GM08714 (cell line): ENCODE results near the gene DDX55.
"Not testable (repeated sequence)": the region's sequence is repeated elsewhere in the genome, so short reads cannot be mapped to it uniquely, and the experiment has no call there.

Source experiments
- H3K4me3 ChIP-seq: fragments of 200-500 bp; sonication (Bioruptor generic); 2 replicates; pipeline ENCODE4 v1.5.1; 2014; ENCODE audit warnings: mild to moderate bottlenecking, low read length, inconsistent platforms
- ZNF274 ChIP-seq: IDR thresholded peaks from 2 replicates; pipeline ENCODE4 v1.6.1; 2012; ENCODE audit warnings: mild to moderate bottlenecking, low read depth, low read length

Gene DDX55, protein sequence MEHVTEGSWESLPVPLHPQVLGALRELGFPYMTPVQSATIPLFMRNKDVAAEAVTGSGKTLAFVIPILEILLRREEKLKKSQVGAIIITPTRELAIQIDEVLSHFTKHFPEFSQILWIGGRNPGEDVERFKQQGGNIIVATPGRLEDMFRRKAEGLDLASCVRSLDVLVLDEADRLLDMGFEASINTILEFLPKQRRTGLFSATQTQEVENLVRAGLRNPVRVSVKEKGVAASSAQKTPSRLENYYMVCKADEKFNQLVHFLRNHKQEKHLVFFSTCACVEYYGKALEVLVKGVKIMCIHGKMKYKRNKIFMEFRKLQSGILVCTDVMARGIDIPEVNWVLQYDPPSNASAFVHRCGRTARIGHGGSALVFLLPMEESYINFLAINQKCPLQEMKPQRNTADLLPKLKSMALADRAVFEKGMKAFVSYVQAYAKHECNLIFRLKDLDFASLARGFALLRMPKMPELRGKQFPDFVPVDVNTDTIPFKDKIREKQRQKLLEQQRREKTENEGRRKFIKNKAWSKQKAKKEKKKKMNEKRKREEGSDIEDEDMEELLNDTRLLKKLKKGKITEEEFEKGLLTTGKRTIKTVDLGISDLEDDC

DNA sequence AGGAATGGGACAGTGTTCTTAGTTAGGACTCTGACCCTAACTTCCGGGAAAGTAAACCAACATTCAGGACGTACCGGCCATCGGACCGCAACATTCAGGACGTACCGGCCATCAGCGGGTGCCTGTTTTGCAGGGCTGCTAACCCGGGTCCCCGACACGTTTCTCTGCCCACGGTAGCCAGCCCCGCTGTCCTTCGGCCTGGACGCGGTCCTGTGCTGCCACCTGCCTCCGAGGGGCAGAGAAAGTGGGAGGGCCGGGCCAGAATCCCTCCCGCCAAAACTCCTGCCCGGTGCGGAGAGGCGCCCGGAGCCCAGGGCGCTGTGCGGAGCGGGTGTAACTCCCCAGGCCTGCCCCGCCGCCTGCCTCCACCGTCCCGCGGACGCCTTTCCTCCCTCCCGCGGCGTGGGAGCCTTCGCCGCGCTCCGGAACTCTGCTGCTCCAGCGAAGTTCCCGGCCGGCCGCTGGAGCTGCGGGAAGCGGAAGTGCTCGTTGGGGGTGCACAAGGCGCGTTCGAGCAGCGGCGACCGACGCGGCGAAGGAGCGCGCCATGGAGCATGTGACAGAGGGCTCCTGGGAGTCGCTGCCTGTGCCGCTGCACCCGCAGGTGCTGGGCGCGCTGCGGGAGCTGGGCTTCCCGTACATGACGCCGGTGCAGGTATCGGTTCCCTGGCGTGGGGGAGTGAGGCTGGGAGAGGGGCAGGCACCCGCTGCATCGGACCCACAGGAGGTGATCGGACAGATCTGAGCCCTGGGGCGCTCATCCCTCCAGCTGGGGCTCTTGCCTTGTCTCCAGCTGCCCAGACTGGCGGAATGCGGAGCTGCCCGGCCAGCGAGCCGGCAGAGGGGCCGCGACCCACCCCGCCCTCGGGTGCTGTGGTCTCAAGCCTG is at the start of gene DDX55:
DDX55 (plus strand) TSS at position 498 of the 888 bp plus-strand sequence; CDS start at position 548, 50 bp downstream.
- TF ChIP-seq ZNF274: no peak
- peak within 1 kb of the TSS; percentile 95 for H3K4me3 ChIP-seq

DNA sequence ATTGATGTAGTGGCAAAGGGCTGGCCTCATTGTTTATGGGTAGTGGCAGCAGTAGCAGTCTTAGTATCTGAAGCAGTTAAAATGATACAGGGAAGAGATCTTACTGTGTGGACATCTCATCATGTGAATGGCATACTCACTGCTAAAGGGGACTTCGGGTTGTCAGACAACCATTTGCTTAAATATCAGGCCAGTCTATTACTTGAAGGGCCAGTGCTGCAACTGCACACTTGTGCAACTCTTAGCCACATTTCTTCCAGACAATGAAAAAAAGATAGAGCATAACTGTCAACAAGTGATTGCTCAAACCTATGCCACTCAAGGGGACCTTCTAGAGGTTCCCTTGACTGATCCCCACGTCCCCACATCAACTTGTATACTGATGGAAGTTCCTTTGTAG is 47.8 kb upstream of the DDX55 start:
- not testable (repeated sequence) for H3K4me3 ChIP-seq

DNA sequence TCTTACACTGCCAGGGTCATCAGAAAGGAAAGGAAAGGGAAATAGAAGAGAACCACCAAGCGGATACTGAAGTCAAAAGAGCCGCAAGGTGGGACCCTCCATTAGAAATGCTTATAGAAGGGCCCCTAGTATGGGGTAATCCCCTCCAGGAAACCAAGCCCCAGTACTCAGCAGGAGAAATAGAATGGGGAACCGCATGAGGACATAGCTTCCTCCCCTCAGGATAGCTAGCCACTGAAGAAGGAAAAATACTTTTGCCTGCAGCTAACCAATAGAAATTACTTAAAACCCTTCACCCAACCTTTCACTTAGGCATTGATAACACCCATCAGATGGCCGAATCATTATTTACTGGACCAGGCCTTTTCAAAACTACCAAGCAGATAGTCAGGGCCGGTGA is 47.1 kb upstream of the DDX55 start:
- H3K4me3 ChIP-seq: not testable (repeated sequence)

- not testable (repeated sequence) for H3K4me3 ChIP-seq
Measured at GRCh38 chr12:123558487-123558886, 43.4 kb upstream of the DDX55 start.

DNA sequence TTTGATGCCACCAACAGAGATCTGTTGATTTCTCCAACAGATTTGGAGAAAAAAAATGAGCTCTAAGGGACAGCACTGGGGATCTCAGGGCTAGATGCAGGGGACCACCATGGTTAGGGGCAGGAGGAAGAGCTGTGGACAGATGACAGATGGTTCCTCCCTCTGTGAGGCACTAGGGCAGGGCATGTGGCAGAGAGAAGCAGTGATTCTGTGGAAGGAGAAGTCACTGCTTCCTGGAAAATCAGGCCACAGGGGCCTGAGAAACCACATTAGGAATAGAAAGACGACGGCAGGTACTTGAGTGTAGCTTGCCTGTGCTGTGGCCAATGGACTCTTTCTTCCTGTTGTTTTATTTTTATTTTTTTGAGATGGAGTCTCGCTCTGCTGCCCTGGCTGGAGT is 42.4 kb upstream of the DDX55 start:
- H3K4me3 ChIP-seq: no peak overlapping the region
- TF ChIP-seq ZNF274: no peak

GRCh38 chr12:123571343-123571813 is 30.5 kb upstream of the DDX55 start:
- TF ChIP-seq ZNF274: no peak
- H3K4me3 ChIP-seq: no peak overlapping the region

- TF ChIP-seq ZNF274: no peak
- no peak overlapping the region for H3K4me3 ChIP-seq
Measured at GRCh38 chr12:123572391-123572790, 29.5 kb upstream of the DDX55 start.

DNA sequence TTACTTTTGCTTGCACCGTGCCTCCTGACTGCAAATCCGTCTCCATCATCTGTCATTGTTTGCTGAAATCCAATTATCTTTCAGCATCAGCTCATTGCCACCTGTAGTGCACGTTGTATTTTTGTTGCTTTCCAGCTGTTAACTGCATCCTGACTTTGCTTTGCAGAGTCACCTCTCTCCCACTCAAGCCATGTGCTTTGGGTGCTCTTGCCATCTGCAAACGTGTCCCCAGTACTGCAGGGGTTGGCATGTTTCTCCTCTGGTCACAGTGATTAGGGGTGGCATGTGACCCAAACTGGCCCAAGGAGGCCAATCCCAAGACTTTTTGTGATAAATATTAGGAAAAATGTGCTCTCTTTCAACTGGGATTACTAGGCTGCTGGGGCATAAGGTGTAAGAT is 28.0 kb upstream of the DDX55 start:
- no peak for TF ChIP-seq ZNF274
- H3K4me3 ChIP-seq: no peak overlapping the region

DNA sequence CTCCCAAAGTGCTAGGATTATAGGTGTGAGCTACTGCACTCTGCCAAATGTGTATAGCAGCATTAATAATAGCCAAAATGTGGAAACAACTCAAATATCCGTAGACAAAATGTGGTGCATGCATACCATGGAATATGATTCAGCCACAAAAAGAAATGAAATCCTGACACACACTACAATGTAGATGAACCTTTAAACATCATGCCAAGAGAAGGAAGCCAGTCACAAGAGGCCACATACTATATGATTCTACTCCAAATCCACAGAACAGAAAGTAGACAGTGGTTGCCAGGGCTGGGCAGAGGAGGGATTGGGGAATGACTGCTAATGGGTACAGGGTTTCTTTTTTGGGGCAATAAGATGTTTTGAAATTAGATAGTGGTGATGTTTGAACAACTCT is 25.3 kb upstream of the DDX55 start:
- no peak for TF ChIP-seq ZNF274

DNA sequence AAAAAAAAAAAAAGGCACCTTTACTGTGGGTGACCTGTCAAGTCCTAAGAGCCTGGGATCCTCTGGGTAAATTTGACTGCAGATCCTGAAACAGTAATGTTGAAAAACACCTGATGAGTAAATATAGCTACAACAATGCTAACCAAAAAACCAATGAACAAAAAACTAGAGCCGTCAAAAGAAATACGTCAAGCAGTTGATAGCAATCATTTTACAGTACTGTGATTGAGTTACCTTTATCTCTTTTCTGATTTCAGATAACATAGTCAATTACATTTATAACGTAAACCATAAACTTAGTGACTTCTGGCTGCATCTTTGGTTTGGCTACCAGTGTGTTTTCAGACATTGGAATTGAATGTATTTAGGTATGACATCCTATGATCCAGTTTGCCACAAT is 23.7 kb upstream of the DDX55 start:
- TF ChIP-seq ZNF274: no peak

More for the DNA sequence above, 25.3 kb upstream of the DDX55 start:
- H3K4me3 ChIP-seq: no peak overlapping the region

GRCh38 chr12:123578829-123579228 is 23.1 kb upstream of the DDX55 start:
- not testable (repeated sequence) for H3K4me3 ChIP-seq

More for the DNA sequence above, 23.7 kb upstream of the DDX55 start:
- no peak overlapping the region for H3K4me3 ChIP-seq

GRCh38 chr12:123580772-123581171 is 21.1 kb upstream of the DDX55 start:
- TF ChIP-seq ZNF274: no peak
- H3K4me3 ChIP-seq: no peak overlapping the region

GRCh38 chr12:123591702-123592481 is 10.0 kb upstream of the DDX55 start:
- no peak overlapping the region for H3K4me3 ChIP-seq
- TF ChIP-seq ZNF274: no peak

DNA sequence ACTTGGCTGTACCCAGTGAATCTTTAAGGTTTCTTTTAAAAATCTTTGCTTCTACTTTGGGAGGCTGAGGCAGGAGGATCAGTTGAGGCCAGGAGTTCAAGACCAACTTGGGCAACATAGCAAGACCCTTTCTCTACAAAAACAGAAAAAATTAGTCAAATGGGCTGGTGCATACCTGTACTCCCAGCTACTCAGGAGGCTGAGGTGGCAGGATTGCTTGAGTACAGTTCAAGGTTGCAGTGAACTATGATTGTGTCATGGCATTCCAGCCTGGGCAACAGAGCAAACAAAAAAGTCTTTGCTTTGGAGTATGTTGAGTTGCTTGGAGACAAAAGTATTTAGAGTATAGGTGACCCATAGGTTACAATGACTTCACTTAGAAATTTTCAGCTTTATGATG is 6.2 kb upstream of the DDX55 start:
- no peak for TF ChIP-seq ZNF274
- no peak overlapping the region for H3K4me3 ChIP-seq
